H1 (cell line): ENCODE results near the gene STK31. TPM values are rescaled to one million over a fixed set of nuclear protein-coding genes. Genes with fewer than 3 reads are reported as not detected.
"Not testable (repeated sequence)": the region's sequence is repeated elsewhere in the genome, so short reads cannot be mapped to it uniquely, and the experiment has no call there.

Experiments used
- CTCF ChIA-PET: fragments of 300-600 bp; sonication (Branson Sonifier 250); formaldehyde crosslinking; loops from one replicate; lab custom pipeline; 2021; ENCODE audit not compliant: partially characterized antibody; lab: Charles Lee
- POLR2A ChIA-PET: fragments of 300-600 bp; sonication (Branson Sonifier 250); formaldehyde crosslinking; loops from one replicate; lab custom pipeline; 2021; ENCODE audit warnings: inconsistent platforms; ENCODE audit not compliant: partially characterized antibody; lab: Charles Lee
- DNase-seq, 2 experiments: peaks; one replicate each; pipeline versions ENCODE4 v3.0.0 to v3.0.0-alpha.2; 2010 to 2022; ENCODE audit warnings: low spot score in 2 of 2, low read depth in 1 of 2, mixed read lengths in 1 of 2
- FAIRE-seq: peaks from 2 replicates; lab custom pipeline; 2011; peaks lifted over from hg19 to GRCh38; lab: Jason Lieb, UNC
- H2AFZ ChIP-seq: 2 replicates; pipeline ENCODE4 v1.8.1; 2012; ENCODE audit warnings: low read length, inconsistent platforms
- H2AK5ac ChIP-seq: 2 replicates; pipeline ENCODE4 v1.6.1; 2013; ENCODE audit warnings: low read depth, low read length
- H2BK120ac ChIP-seq: replicated peaks from 2 replicates; pipeline ENCODE3; 2013; ENCODE audit warnings: low read depth, low read length, inconsistent platforms
- H2BK12ac ChIP-seq: 2 replicates; pipeline ENCODE4 v1.6.1; 2013; ENCODE audit warnings: low read depth, low read length
- H2BK15ac ChIP-seq: 2 replicates; pipeline ENCODE4 v1.6.1; 2013; ENCODE audit warnings: low read length
- H2BK20ac ChIP-seq: 2 replicates; pipeline ENCODE4 v1.6.1; 2013; ENCODE audit warnings: low read length
- H2BK5ac ChIP-seq: 2 replicates; pipeline ENCODE4 v1.6.1; 2013; ENCODE audit warnings: low read depth, low read length
- H3K14ac ChIP-seq: 2 replicates; pipeline ENCODE4 v1.6.1; 2013; ENCODE audit warnings: inconsistent platforms; ENCODE audit not compliant: insufficient read length
- H3K18ac ChIP-seq: 2 replicates; pipeline ENCODE4 v1.6.1; 2013; ENCODE audit warnings: low read length; ENCODE audit errors: extremely low read depth
- H3K23ac ChIP-seq: 2 replicates; pipeline ENCODE4 v1.6.1; 2013; ENCODE audit warnings: inconsistent platforms; ENCODE audit not compliant: insufficient read length
- H3K23me2 ChIP-seq: 2 replicates; pipeline ENCODE4 v1.6.1; 2013; ENCODE audit warnings: low read depth, low read length
- H3K27ac ChIP-seq: 2 replicates; pipeline ENCODE4 v1.6.1; 2011; ENCODE audit warnings: low read depth, low read length, inconsistent platforms
- H3K27me3 ChIP-seq, 4 experiments: replicated peaks in 1 of 4; 1 replicate in 1 of 4; 2 replicates in 3 of 4; pipeline versions ENCODE4 v1.6.1 to v1.8.1; 2011 to 2013; ENCODE audit warnings: low read length in 3 of 4, mild to moderate bottlenecking in 3 of 4, inconsistent platforms in 2 of 4, mixed read lengths in 2 of 4, moderate library complexity in 1 of 4; ENCODE audit not compliant: control insufficient read depth in 3 of 4, insufficient read depth in 3 of 4; ENCODE audit errors: extremely low read depth in 1 of 4
- H3K36me3 ChIP-seq, 4 experiments: 2 replicates each; pipeline versions ENCODE4 v1.6.1 to v1.8.1; 2011 to 2013; ENCODE audit warnings: mild to moderate bottlenecking in 4 of 4, low read length in 3 of 4, moderate library complexity in 2 of 4, control low read depth in 1 of 4, inconsistent platforms in 1 of 4; ENCODE audit not compliant: insufficient read depth in 4 of 4, control insufficient read depth in 2 of 4
- H3K4ac ChIP-seq: replicated peaks from 2 replicates; pipeline ENCODE3; 2013; ENCODE audit warnings: low read length, low read depth, mixed read lengths, inconsistent platforms; ENCODE audit not compliant: insufficient read length
- H3K4me1 ChIP-seq, 4 experiments: replicated peaks in 1 of 4; 1 replicate in 1 of 4; 2 replicates in 3 of 4; pipeline versions ENCODE4 v1.6.1 to v1.8.1; 2011 to 2013; ENCODE audit warnings: low read length in 3 of 4, inconsistent platforms in 2 of 4, mixed read lengths in 1 of 4; ENCODE audit not compliant: insufficient read depth in 4 of 4, control insufficient read depth in 3 of 4
- H3K4me2 ChIP-seq, 2 experiments: 2 replicates each; pipeline versions ENCODE4 v1.6.1 to v1.8.1; 2011 to 2013; ENCODE audit warnings: low read depth in 2 of 2, low read length in 2 of 2, control low read depth in 1 of 2, inconsistent platforms in 1 of 2, mild to moderate bottlenecking in 1 of 2; ENCODE audit not compliant: insufficient read depth in 1 of 2
- H3K4me3 ChIP-seq, 4 experiments: fragments of 200-600, 300-600 bp in 1 of 4; sonication (generic), shearing (Covaris generic), sonication (Bioruptor Twin) in 1 of 4; 2 replicates each; pipeline versions ENCODE4 v1.5.1 to v1.8.1; 2011 to 2016; ENCODE audit warnings: low read length in 4 of 4, low read depth in 3 of 4, control low read depth in 2 of 4, inconsistent platforms in 2 of 4, mild to moderate bottlenecking in 2 of 4, mixed read lengths in 1 of 4, moderate library complexity in 1 of 4; ENCODE audit not compliant: insufficient read depth in 2 of 4; ENCODE audit errors: extremely low read depth in 1 of 4
- H3K56ac ChIP-seq: replicated peaks from 2 replicates; pipeline ENCODE3; 2013; ENCODE audit warnings: low read depth, mild to moderate bottlenecking, mixed read lengths, low read length, inconsistent platforms; ENCODE audit not compliant: insufficient read length
- H3K79me1 ChIP-seq: 2 replicates; pipeline ENCODE4 v1.6.1; 2013; ENCODE audit warnings: low read depth, low read length, control low read depth
- H3K79me2 ChIP-seq, 2 experiments: 2 replicates each; pipeline versions ENCODE4 v1.6.1 to v1.8.1; 2012 to 2013; ENCODE audit warnings: low read length in 2 of 2, mild to moderate bottlenecking in 2 of 2, inconsistent platforms in 1 of 2; ENCODE audit not compliant: insufficient read depth in 2 of 2, control insufficient read depth in 1 of 2
- H3K9ac ChIP-seq, 4 experiments: replicated peaks in 1 of 4; 1 replicate in 1 of 4; 2 replicates in 3 of 4; pipeline versions ENCODE4 v1.6.1 to v1.8.1; 2011 to 2013; ENCODE audit warnings: low read depth in 3 of 4, low read length in 3 of 4, control low read depth in 2 of 4, mild to moderate bottlenecking in 2 of 4, moderate library complexity in 2 of 4, inconsistent platforms in 1 of 4; ENCODE audit errors: extremely low read depth in 1 of 4
- H3K9me3 ChIP-seq, 2 experiments: 2 replicates each; pipeline versions ENCODE4 v1.6.1 to v1.8.1; 2012 to 2013; ENCODE audit warnings: mild to moderate bottlenecking in 2 of 2, moderate library complexity in 2 of 2, control low read depth in 1 of 2, inconsistent platforms in 1 of 2, low read depth in 1 of 2, low read length in 1 of 2, mixed read lengths in 1 of 2; ENCODE audit not compliant: insufficient read depth in 2 of 2
- H4K20me1 ChIP-seq, 2 experiments: replicated peaks in 1 of 2; 2 replicates each; pipeline versions ENCODE3 to v1.8.1; 2011 to 2013; ENCODE audit warnings: inconsistent platforms in 2 of 2, low read length in 2 of 2, mild to moderate bottlenecking in 1 of 2; ENCODE audit not compliant: insufficient read depth in 2 of 2, control insufficient read depth in 1 of 2
- H4K5ac ChIP-seq: 2 replicates; pipeline ENCODE4 v1.6.1; 2013; ENCODE audit warnings: low read length, low read depth, mixed read lengths, inconsistent platforms; ENCODE audit not compliant: insufficient read length
- H4K8ac ChIP-seq: 2 replicates; pipeline ENCODE4 v1.8.0; 2013; ENCODE audit warnings: mild to moderate bottlenecking, moderate library complexity, low read length, inconsistent platforms; ENCODE audit not compliant: insufficient read depth; ENCODE audit errors: extremely low read depth
- H4K91ac ChIP-seq: replicated peaks from 2 replicates; pipeline ENCODE3; 2013; ENCODE audit warnings: low read length, mixed read lengths, inconsistent platforms; ENCODE audit not compliant: insufficient read length
- WGBS, 2 experiments: shearing (Covaris generic) in 1 of 2; methylation state at CpG; one replicate each; pipeline versions ENCODE4 v1.1.6 to v1.1.7; 2013 to 2015; ENCODE audit warnings: low lambda C conversion rate in 2 of 2, mixed read lengths in 2 of 2, inconsistent platforms in 1 of 2, low coverage in 1 of 2, missing lambda C conversion rate in 1 of 2; ENCODE audit not compliant: insufficient replicate concordance in 2 of 2, insufficient coverage in 1 of 2, insufficient read length in 1 of 2; ENCODE audit errors: extremely low coverage in 1 of 2, missing lambda C conversion rate in 1 of 2; 5-methylcytosine and 5-hydroxymethylcytosine counted together
- polyA plus RNA-seq, 7 experiments: library from polyadenylated mRNA; depleted of rRNA in 3 of 7; stranded (reverse) in 5 of 7; unstranded in 2 of 7; fragments of >200 nt in 5 of 7; fragments of 200-250 nt in 2 of 7; gene quantifications; 1 replicate in 5 of 7; 2 replicates in 1 of 7; 4 replicates in 1 of 7; pipeline versions ENCODE4 v1.2.1 to v1.2.3, GENCODE V29; 2011 to 2013; ENCODE audit warnings: missing spikeins in 2 of 7, mixed read lengths in 2 of 7
- total RNA-seq: library from RNA; stranded (reverse); fragmentation: NEBNext Ultra II Directional; extraction: Animal tissue kit (Norgen Biotek cat#: 25700); gene quantifications from 2 replicates; pipeline ENCODE4 v1.2.1, GENCODE V29; 2021

The STK31 gene
- total and polyA plus RNA-seq, 2 of the 8 experiments (the other 6 are each of a cell fraction or from before 2014, with no cell fraction given): 0.15 to 0.32 TPM

GRCh38 chr7:23724113-23724512 lies 14.1 kb downstream of the STK31 start:
- H3K79me1 ChIP-seq, H4K8ac ChIP-seq, H4K20me1 ChIP-seq, H3K27ac ChIP-seq, H3K14ac ChIP-seq, H3K79me2 ChIP-seq, H2AFZ ChIP-seq, POLR2A ChIA-PET, H3K9me3 ChIP-seq, H2BK5ac ChIP-seq, H4K91ac ChIP-seq, H4K5ac ChIP-seq, H2BK12ac ChIP-seq, H2BK20ac ChIP-seq, H3K23ac ChIP-seq, H2BK15ac ChIP-seq, H3K4ac ChIP-seq, DNase-seq, H3K56ac ChIP-seq, H2AK5ac ChIP-seq, H2BK120ac ChIP-seq, H3K36me3 ChIP-seq, H3K4me1 ChIP-seq, H3K9ac ChIP-seq, H3K23me2 ChIP-seq, H3K18ac ChIP-seq: not testable (repeated sequence)
- peak; percentile 68 for FAIRE-seq
- peak overlapping the region; percentile 40 to 57 for H3K4me2 ChIP-seq
- peaks cover 5 to 25% (median 19%) of the 10 kb centered on the region in 4 experiments for H3K27me3 ChIP-seq
- H3K4me3 ChIP-seq: peak overlapping the region in 1 of 4 experiments; percentile 20; a peak in 2 of 8 replicates
- WGBS, 2 experiments: 13% methylated on average over 4 of the region's 4 CpGs; no CpG with 5 or more reads in 1 of the 2 experiments
- CTCF ChIA-PET: interaction anchor here (1.1 to 1.9 kb wide), 4 partner anchors 9 to 153 kb away, joined by 3 to 8 read pairs (median 5); no protein-coding TSS in a partner anchor
